KMS-11 (cell line): ENCODE data around the gene HIGD2A.

Source experiments
- H2AFZ ChIP-seq: fragments of 200-600 bp; sonication (generic); 2 replicates; pipeline ENCODE4 v1.6.1; 2016; ENCODE audit warnings: antibody characterized with exemption, mixed run types, low read depth
- H3K27ac ChIP-seq: fragments of 200-600 bp; sonication (generic); 2 replicates; pipeline ENCODE4 v1.6.1; 2016; ENCODE audit warnings: mild to moderate bottlenecking, mixed run types
- H3K27me3 ChIP-seq: fragments of 200-600 bp; sonication (generic); 2 replicates; pipeline ENCODE4 v1.6.1; 2017; ENCODE audit warnings: mild to moderate bottlenecking, low read depth, mixed run types, moderate library complexity; ENCODE audit not compliant: insufficient read depth
- H3K36me3 ChIP-seq: fragments of 200-600 bp; sonication (generic); 2 replicates; pipeline ENCODE4 v1.6.1; 2017; ENCODE audit warnings: mild to moderate bottlenecking, mixed run types; ENCODE audit not compliant: insufficient read depth
- H3K4me1 ChIP-seq: fragments of 200-600 bp; sonication (generic); 2 replicates; pipeline ENCODE4 v1.6.1; 2016; ENCODE audit warnings: mild to moderate bottlenecking, low read depth, mixed run types; ENCODE audit not compliant: poor library complexity, severe bottlenecking
- H3K4me2 ChIP-seq: fragments of 200-600 bp; sonication (generic); 2 replicates; pipeline ENCODE4 v1.7.0; 2016; ENCODE audit warnings: mild to moderate bottlenecking, mixed run types
- H3K4me3 ChIP-seq: fragments of 200-600 bp; sonication (generic); IDR thresholded peaks from 2 replicates; pipeline ENCODE4 v1.6.1; 2017; ENCODE audit warnings: low read depth, low read length, mixed read lengths; ENCODE audit not compliant: insufficient read depth
- H3K79me2 ChIP-seq: fragments of 200-600 bp; sonication (generic); 2 replicates; pipeline ENCODE4 v1.6.1; 2016; ENCODE audit warnings: low read depth, mixed run types; ENCODE audit not compliant: insufficient read depth
- H3K9ac ChIP-seq: fragments of 200-600 bp; sonication (generic); 2 replicates; pipeline ENCODE4 v1.6.1; 2016; ENCODE audit warnings: mild to moderate bottlenecking, mixed run types
- H4K20me1 ChIP-seq: fragments of 200-600 bp; sonication (generic); 2 replicates; pipeline ENCODE4 v1.6.1; 2016; ENCODE audit warnings: mild to moderate bottlenecking, mixed run types; ENCODE audit not compliant: insufficient read depth
- CTCF ChIP-seq: fragments of 200-600 bp; sonication (generic); conservative IDR thresholded peaks from 2 replicates; pipeline ENCODE4 v1.6.1; 2017; ENCODE audit warnings: low read depth, mild to moderate bottlenecking, antibody characterized with exemption, low read length, moderate library complexity, mixed read lengths

Gene HIGD2A

DNA sequence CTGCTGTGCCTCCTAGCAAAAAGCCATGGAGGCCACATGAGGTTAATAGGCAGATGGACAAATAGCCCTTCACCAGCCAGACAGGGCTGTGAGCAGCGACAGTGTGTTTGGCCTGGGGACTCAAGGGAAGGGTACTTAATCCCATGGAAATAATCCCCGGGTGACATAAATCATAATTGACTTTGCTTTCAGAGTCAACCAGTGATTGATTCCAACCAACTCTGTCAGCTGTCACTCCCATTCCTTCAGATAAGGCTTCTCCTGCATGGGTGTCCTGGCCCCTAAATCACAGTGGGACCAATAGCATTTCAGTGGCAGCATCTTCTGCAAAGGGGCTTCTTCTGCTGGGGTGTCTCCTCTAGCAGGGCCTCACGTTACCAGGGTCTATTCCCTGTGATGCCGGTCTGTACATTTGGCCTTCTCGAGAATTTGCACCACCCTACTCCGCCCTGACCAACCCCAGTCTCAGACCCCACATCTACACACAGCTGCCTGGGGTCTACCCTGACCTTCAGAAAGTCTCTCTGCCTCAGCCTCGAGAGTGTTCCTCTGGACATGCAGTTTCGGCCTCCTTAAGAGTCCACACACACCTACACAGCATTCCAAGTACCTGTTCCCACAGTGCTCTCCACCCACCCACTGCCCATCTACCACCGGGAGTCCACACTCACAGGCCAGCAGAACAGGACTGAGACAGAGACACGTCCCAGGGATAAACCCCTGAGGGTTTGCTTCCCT lies 24.1 kb downstream of the HIGD2A start:
- H3K36me3 ChIP-seq = no peaks in the 10 kb centered on the region
- no peaks in the 10 kb centered on the region for H4K20me1 ChIP-seq
- H3K27ac ChIP-seq = no peak overlapping the region
- no peak overlapping the region for H3K9ac ChIP-seq
- peaks cover 47% of the 10 kb centered on the region for H3K4me1 ChIP-seq
- no peak overlapping the region for H2AFZ ChIP-seq
- H3K79me2 ChIP-seq = peaks cover 18% of the 10 kb centered on the region
- TF ChIP-seq CTCF = no peak
- no peak overlapping the region for H3K4me3 ChIP-seq
- no peak overlapping the region for H3K4me2 ChIP-seq
- no peaks in the 10 kb centered on the region for H3K27me3 ChIP-seq

DNA sequence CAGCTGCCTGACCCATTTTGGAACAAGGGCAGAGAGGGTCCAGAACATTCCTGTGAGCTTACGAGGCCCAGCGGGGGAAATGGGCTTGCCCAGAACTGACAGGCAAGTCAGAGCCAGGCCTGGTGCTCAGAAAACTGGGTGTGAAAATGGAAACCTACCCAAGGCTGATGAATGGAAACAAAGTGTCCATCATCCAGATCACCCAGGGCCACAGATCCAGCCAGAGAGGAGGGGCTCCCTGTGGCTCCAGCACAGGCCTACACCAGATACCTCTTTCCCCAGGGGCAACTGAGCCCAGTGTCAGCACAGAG lies 24.7 kb downstream of the HIGD2A start:
- Histone ChIP-seq H4K20me1 (no peaks in the 10 kb centered on the region), H3K9ac (no peak overlapping the region), H3K27me3 (no peaks in the 10 kb centered on the region), H2AFZ (no peak overlapping the region), H3K27ac (no peak overlapping the region), H3K4me2 (no peak overlapping the region), H3K4me3 (no peak overlapping the region), H3K36me3 (no peaks in the 10 kb centered on the region), H3K4me1 (peaks cover 42% of the 10 kb centered on the region), H3K79me2 (peaks cover 18% of the 10 kb centered on the region)
- no peak for TF ChIP-seq CTCF

GRCh38 chr5:176413709-176414191 lies 25.2 kb downstream of the HIGD2A start:
- Histone ChIP-seq H3K4me1 (peaks cover 37% of the 10 kb centered on the region), H3K36me3 (no peaks in the 10 kb centered on the region), H3K9ac (no peak overlapping the region), H3K27ac (no peak overlapping the region), H2AFZ (no peak overlapping the region), H3K79me2 (peaks cover 18% of the 10 kb centered on the region), H3K4me2 (no peak overlapping the region), H3K27me3 (no peaks in the 10 kb centered on the region), H4K20me1 (no peaks in the 10 kb centered on the region), H3K4me3 (no peak overlapping the region)
- TF ChIP-seq CTCF = no peak

DNA sequence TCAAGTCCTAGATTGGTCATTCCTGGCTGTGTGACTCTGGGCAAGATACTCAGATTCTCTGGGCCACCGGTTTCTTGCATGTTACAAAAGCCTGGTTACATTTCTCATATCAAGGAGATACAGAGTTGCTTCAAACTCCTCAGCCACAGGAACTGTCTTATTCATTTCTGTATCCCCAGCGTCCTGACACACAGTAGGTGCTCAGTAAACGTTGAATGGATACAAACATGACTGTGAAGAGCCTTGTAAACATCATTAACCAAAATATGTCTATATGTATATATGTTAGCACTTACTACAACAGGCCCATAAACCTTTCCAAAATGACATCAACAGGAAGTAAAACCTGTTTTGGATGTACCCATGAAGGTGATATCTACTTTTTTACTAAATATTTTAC lies 26.2 kb downstream of the HIGD2A start:
- Histone ChIP-seq H4K20me1 (no peaks in the 10 kb centered on the region), H3K4me2 (peak overlapping the region; percentile 88), H3K4me1 (peaks cover 28% of the 10 kb centered on the region), H3K79me2 (peaks cover 18% of the 10 kb centered on the region), H2AFZ (no peak overlapping the region), H3K27ac (no peak overlapping the region), H3K36me3 (no peaks in the 10 kb centered on the region), H3K27me3 (no peaks in the 10 kb centered on the region), H3K9ac (no peak overlapping the region), H3K4me3 (no peak overlapping the region)
- no peak for TF ChIP-seq CTCF
